ENCODE measurements around the gene SUMF1.

The SUMF1 gene

GRCh38 chr3:4466741-4467521, at the start of gene SUMF1:
Gene SUMF1, minus strand, starts transcription at chr3:4467269. Its CDS starts 24 bp downstream, at chr3:4467245.
- peak; percentile 80 for DNase-seq (ENCODE audit: low spot score)

DNA sequence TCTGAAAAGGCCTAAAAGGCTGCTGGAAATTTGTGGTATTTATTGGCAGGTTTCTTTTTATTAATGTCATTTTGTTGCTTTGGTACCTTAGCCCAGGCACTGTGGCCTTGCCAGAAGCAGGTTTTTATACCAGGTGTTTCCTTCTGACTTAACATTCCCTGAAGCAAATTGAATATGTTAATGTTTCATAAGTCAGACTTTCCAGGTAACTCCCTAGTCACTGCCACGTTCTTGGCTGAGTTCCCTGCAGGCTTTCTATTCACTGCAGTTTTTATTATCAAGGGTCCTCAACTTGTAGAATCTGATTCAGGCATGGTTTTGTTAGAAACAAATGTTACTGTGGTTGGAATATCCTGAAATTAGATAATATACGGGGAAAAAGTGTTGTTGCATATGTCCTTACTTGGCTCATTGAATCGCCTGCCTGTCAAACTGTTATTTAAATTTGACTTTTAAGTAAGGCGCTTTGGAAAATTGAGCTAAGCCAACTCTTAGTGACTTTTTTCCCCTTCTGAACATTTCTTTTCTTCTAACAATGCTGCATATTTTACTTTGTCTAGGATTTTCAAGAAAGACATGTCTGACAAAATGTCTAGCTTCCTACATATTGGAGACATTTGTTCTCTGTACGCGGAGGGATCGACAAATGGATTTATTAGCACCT, 49.0 kb upstream of the SUMF1 start:
- no peak for DNase-seq (ENCODE audit: low spot score)

GRCh38 chr3:4514916-4515315, 47.8 kb upstream of the SUMF1 start:
- no peak for DNase-seq (ENCODE audit: low spot score)

GRCh38 chr3:4514321-4514720, 47.3 kb upstream of the SUMF1 start:
- DNase-seq (ENCODE audit: low spot score), result no peak

DNA sequence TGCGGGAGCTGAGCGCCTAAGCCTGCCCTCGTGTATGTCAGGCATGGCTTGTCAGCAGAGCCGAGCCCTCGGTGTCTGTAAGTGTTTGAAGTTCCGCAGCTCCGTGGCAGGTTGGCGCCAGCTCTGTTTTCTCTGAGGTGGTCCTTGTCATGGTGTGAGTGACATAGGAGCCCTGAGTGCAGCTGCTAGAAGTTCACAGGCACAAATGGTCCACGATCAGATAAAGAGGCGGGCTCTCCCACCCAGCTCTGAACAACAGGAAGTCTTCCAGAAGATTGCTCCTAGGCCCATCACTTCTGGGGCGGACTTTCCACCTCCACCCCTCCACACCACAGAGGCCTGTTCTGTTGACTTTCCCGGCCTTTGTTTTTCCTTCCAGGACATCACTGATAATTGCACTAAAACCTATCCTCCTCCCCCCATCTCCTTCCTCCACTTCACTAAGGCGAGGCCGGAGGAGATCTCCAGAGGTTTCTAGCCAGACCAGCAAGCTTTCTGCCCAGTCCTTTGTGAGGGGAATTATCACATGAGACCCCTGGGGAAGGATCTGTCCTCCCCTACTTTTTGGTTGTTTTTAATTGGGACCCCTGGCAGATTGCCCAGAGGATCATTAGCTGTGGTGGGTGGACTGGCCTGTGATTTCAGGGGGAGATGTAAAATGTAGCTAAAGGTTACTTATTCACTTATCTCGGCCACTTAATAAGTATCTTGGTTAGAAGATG, 46.0 kb upstream of the SUMF1 start:
- no peak for DNase-seq (ENCODE audit: low spot score)

DNA sequence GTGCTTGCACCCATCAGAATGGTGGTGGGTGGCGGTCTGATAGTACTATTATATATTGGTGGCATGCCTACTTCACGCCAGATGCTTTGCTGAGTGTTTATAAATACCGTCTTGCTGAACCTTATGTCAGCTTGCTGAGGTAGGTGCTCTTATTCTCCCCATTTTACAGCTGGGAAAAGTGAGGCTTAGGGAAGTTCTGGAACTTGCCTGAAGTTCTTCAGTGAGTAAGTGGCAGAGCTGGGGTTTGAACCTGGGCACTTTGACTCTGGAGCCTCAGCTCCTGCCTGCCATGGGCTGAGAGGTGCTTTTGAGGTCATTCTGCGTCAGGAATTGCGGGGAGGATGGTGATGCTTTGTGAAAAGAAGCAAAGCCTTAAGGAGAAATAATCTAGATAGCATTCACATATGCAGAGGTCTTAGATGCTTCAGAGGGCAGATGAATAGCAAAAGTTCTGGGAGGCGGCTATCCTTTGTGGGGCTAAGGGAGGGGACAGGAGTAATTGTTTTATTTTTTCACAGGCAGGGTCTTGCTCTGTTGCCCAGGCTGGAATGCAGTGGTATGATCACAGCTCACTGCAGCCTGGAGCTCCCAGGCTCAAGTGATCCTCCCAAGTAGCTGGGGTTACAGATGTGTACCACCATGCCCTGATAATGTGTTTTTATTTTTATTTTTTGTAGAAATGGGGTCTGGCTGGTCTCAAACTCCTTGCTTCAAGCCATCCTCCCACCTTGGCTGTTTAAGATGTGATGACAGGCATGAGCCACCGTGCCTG, 44.6 kb upstream of the SUMF1 start:
- no peak for DNase-seq (ENCODE audit: low spot score)

DNA sequence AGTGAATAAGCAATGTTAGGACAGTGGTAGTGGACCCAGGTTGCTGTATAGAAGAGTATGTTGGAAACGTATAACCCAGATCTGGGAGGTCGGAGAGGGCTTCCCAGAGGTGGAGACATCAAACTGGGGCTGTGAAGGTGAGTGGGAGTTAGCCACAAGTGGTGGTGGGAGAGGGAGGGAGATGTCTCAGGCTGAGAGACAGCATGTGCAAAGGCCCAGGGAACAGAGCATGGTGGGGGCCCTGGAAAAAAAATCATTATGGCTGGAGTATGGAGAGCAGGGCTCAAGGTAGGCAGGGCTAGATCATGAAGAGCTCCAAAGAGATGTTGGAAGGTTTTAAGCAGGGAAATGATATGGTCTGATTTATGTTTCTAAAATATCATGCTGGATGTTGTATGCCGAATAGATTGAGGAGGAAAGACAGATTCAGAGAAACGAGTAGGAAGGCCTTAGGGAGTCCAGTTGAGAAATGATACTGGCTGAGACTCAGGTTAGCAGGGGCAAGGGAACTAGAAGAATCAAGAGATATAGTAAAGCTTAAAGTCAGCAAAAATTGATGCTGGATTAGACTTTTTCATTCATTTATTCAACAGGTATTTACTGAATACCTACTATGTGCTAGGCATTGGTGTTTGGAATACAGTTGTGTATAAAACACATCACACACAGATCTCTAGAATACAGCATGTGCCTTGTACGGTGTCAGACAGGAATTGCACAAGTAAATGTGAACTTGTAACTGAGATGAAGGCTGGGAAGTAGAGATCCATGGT, 43.1 kb upstream of the SUMF1 start:
- DNase-seq (ENCODE audit: low spot score), result no peak

- DNase-seq (ENCODE audit: low spot score), result no peak
These were observed 42.0 kb upstream of the SUMF1 start for GRCh38 chr3:4509043-4509442.

DNA sequence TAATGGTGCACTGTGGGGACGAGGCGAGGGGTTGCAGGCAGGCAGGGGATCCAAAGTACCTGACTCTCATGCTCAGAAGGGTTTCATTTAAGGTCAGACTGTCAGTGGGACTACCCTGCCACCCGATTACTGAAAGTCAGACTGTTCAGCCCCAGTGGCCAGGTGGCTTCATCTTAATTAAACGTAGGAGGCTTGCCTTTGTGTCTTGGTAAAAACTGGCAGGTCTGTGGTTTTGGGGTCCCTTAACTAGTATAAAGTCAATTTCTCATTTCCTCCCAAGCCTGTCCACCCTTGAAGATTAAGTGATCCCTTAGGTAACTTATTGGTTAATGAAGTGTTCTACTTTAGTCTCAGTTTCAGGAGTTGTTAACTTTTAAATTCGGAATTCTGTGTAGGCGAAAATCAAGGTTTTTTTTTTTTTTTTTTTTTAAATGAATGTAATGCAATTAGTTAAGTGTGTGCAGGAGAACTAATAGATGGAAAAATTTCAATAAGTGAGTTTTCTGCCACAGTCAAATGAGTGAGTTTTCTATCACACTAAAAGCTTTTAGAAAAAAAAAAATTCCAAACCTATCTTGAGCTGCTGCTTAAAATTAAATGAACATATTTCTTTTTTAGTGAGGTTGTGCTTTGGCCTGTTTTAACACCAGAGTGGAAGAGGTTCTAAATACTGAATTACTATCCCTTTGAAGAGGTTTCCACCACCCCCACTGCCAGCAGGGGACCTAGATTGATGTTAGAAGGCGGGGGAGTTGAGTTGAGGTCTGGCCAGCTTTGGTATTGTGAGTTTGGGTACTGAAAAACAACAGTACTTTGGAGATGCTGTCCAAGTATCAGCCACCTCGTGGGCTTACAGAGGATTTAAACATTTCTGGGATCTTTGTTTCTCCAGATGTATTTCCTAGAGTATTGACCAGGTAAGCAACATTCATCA, 41.2 kb upstream of the SUMF1 start:
- DNase-seq (ENCODE audit: low spot score), result no peak

- no peak for DNase-seq (ENCODE audit: low spot score)
These were observed 40.0 kb upstream of the SUMF1 start for GRCh38 chr3:4507024-4507596.

DNA sequence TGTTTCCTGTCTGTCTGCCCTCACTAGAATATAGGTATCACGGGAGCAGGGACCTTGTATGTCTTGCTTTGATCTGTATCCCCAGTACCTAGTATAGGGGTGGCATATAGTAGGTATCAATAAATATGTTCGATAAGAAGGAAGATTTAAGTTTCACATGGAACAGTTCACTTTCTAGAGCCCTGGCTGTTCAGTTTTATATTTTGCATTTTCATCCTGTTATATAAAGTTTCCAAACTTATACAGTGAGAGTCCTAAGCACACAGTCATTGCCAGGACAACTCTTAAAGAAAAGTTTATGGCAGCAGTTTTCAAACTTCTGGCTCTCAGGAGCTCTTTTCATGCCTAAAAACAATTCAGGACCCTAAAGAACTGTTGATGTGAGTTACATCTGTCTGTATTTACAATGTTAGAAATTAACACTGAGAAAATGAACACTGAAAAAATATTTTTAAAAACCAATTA, 39.5 kb upstream of the SUMF1 start:
- DNase-seq (ENCODE audit: low spot score), result no peak

GRCh38 chr3:4505688-4506558, 38.9 kb upstream of the SUMF1 start:
- DNase-seq (ENCODE audit: low spot score), result no peak

GRCh38 chr3:4504340-4505261, 37.5 kb upstream of the SUMF1 start:
- no peak for DNase-seq (ENCODE audit: low spot score)

DNA sequence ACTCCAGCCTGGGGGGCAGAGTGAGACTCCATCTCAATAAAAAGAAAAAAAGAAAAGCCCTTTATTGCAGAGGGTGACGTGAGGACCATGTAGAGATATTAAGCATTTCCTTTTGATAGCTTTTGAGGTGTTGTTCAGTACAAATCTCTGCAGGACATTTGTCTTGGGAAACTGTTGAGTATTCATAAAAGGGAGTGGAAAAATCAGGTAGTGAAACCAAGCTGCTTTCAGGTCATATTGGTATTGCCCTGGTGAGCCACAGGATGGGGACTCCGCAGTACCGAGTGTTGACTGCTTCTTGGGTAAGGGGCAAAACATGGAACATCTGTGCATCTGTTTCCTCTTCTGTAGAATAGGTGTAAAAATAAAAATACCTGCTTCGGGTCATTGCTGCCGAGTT, 36.0 kb upstream of the SUMF1 start:
- DNase-seq (ENCODE audit: low spot score), result no peak

GRCh38 chr3:4501927-4502326, 34.9 kb upstream of the SUMF1 start:
- no peak for DNase-seq (ENCODE audit: low spot score)

DNA sequence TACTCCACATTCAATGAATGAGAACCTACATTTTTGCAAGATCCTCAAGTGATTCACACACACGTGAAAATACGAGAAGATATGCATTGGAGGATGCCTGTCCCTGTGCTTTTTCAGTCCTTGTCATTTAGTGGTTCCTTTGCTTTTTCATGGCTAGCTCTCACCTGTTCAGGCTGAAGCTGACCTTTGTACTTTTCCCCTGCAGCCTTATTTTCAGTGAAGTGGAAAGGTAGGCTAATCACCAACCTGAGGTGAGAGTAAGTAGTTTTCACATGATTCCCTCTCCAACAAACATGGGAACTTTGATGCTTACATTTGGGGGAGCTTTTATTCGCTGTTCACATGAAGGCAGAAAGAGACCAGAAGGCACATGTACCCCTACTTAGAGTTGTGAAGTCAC, 34.4 kb upstream of the SUMF1 start:
- no peak for DNase-seq (ENCODE audit: low spot score)

DNA sequence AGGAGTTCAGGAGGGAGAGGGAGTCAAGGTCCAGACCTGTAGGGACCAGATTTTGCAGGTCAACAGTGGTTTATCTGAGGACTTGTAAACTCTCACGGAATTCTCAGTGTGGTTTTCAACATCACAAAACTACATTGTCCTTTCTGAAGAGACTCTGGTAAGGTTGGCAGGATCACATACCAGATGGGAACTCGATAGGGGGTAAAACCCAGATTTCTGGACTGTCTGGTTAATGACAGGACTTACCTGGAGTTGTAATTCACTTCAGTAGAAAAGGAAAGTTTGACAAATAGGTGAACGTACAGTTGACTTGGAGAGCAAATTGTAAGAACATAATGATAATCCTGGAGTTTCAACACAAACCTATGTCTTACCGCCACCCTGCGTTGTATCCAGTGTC, 31.4 kb upstream of the SUMF1 start:
- no peak for DNase-seq (ENCODE audit: low spot score)

GRCh38 chr3:4497843-4498324, 30.8 kb upstream of the SUMF1 start:
- no peak for DNase-seq (ENCODE audit: low spot score)

Data from globus pallidus (tissue), 1 donor.